HG03280 (cell line): ENCODE data around the gene QDPR.

Experiments
- ATAC-seq: cut with Tn5 transposase; IDR thresholded peaks from one replicate; pipeline ENCODE4 v1.9.1; 2021; ENCODE audit warnings: mild to moderate bottlenecking, moderate library complexity; ENCODE audit not compliant: unreplicated experiment

Gene QDPR

DNA sequence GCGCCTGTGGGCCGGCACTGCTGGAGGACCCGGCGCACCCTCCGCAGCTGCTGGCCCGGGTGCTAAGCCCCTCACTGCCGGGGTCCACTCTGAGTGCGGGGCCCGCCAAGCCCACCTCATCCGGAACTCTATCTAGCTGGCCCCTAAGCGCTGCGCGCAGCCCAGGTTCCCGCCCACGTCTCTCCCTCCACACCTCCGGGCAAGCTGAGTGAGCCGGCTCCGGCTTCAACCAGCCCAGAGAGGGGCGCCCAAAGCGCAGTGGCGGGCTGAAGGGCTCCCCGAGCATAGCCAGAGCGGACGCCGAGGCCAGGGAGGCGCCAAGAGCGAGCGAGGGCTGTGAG is 75.2 kb downstream of the QDPR start:
- ATAC-seq: no peak
